Stimulated activated CD4-positive, alpha-beta T cell treated with anti-CD3 and anti-CD28 coated beads, Interleukin-2, amount 100 ng/mL, for 48 hours (primary cell): ENCODE measurements around the gene ETNK1.
"Not testable (repeated sequence)": the region's sequence is repeated elsewhere in the genome, so short reads cannot be mapped to it uniquely, and the experiment has no call there.

Experiments
- DNase-seq, 2 donors: peaks; one replicate each; pipeline ENCODE4 v3.0.0-alpha.2; 2020

The ETNK1 gene

GRCh38 chr12:22691319-22691718 lies 66.3 kb downstream of the ETNK1 start:
- DNase-seq, result no peak

GRCh38 chr12:22692467-22692866 lies 67.5 kb downstream of the ETNK1 start:
- DNase-seq, result not testable (repeated sequence)

- no peak for DNase-seq
These were observed 68.1 kb downstream of the ETNK1 start for GRCh38 chr12:22692964-22693555.

- no peak for DNase-seq
These were observed 73.6 kb downstream of the ETNK1 start for GRCh38 chr12:22698576-22698975.

GRCh38 chr12:22699705-22700104 lies 74.7 kb downstream of the ETNK1 start:
- DNase-seq, result not testable (repeated sequence)

- DNase-seq, result no peak
These were observed 75.1 kb downstream of the ETNK1 start for GRCh38 chr12:22700106-22700505.

- DNase-seq, result not testable (repeated sequence)
These were observed 76.3 kb downstream of the ETNK1 start for GRCh38 chr12:22701216-22701809.

- no peak for DNase-seq
These were observed 77.7 kb downstream of the ETNK1 start for GRCh38 chr12:22702690-22703089.

- no peak for DNase-seq
These were observed 84.3 kb downstream of the ETNK1 start for GRCh38 chr12:22709292-22709691.

- DNase-seq, result no peak
These were observed 87.1 kb downstream of the ETNK1 start for GRCh38 chr12:22712083-22712482.

- no peak for DNase-seq
These were observed 90.3 kb downstream of the ETNK1 start for GRCh38 chr12:22715254-22715653.

GRCh38 chr12:22719745-22720144 lies 94.8 kb downstream of the ETNK1 start:
- DNase-seq, result no peak

- no peak for DNase-seq
These were observed 97.1 kb downstream of the ETNK1 start for GRCh38 chr12:22722081-22722480.

- no peak for DNase-seq
These were observed 97.8 kb downstream of the ETNK1 start for GRCh38 chr12:22722779-22723178.

GRCh38 chr12:22728987-22729386 lies 104.0 kb downstream of the ETNK1 start:
- DNase-seq, result no peak

GRCh38 chr12:22729431-22729956 lies 104.5 kb downstream of the ETNK1 start:
- no peak for DNase-seq

- DNase-seq, result no peak
These were observed 105.0 kb downstream of the ETNK1 start for GRCh38 chr12:22729957-22730443.

- DNase-seq, result no peak
These were observed 106.3 kb downstream of the ETNK1 start for GRCh38 chr12:22731236-22731635.

GRCh38 chr12:22733756-22734155 lies 108.8 kb downstream of the ETNK1 start:
- no peak for DNase-seq

GRCh38 chr12:22738945-22739344 lies 114.0 kb downstream of the ETNK1 start:
- DNase-seq, result no peak
